ENCODE results near the gene NSMF. TPM values are rescaled to one million over a fixed set of nuclear protein-coding genes. Genes with fewer than 3 reads are reported as not detected.

Gene NSMF
- total and polyA plus RNA-seq, 2 of the 4 experiments (the other 2 are of a cell fraction): 7.7 to 40.9 TPM

- Histone ChIP-seq H2AK9ac (replicated peaks; ENCODE audit: low read depth, low read length, poor library complexity) (no peak overlapping the region), H4K20me1 (ENCODE audit: insufficient read depth, low read length) (peaks cover 6% of the 10 kb centered on the region; the same call in 1 of the 2 replicates), H2BK5ac (ENCODE audit: low read depth, low read length, poor library complexity, severe bottlenecking) (no peak overlapping the region), H3K14ac (replicated peaks; ENCODE audit: low read depth, low read length) (no peak overlapping the region), H3K9me1 (ENCODE audit: insufficient read depth, low read length) (no peaks in the 10 kb centered on the region; the same call in 1 of the 2 replicates), H3K27me3 (ENCODE audit: control insufficient read depth, insufficient read depth, low read length) (peaks cover 28% of the 10 kb centered on the region), H3K4me2 (ENCODE audit: low read depth, low read length) (no peak overlapping the region), H3K23ac (ENCODE audit: low read depth, low read length) (no peak overlapping the region), H4K8ac (ENCODE audit: low read depth in 2 of 2, low read length in 2 of 2) (no peak overlapping the region), H3K27ac (ENCODE audit: insufficient read depth, low read length) (no peak overlapping the region), H3K79me1 (ENCODE audit: low read depth in 1 of 2, low read length in 2 of 2) (no peaks in the 10 kb centered on the region), H2AFZ (replicated peaks; ENCODE audit: low read length, poor library complexity) (peak overlapping the region; percentile 51), H3K4me3 (ENCODE audit: insufficient read depth, low read depth, low read length) (no peak overlapping the region), H2BK120ac (ENCODE audit: low read depth, low read length) (no peak overlapping the region), H2AK5ac (ENCODE audit: low read depth, low read length) (no peak overlapping the region), H3K9me3 (ENCODE audit: control insufficient read depth, insufficient read depth, low read length) (peaks cover 4% of the 10 kb centered on the region; the same call in 1 of the 2 replicates), H3K56ac (ENCODE audit: extremely low read depth, insufficient read depth, low read length) (no peak overlapping the region), H2BK20ac (ENCODE audit: low read depth, low read length) (no peak overlapping the region), H2BK15ac (ENCODE audit: low read depth, low read length) (no peak overlapping the region), H3K4ac (ENCODE audit: low read depth, low read length) (no peak overlapping the region), H3K4me1 (ENCODE audit: control insufficient read depth, insufficient read depth, low read length) (peaks cover 2% of the 10 kb centered on the region; the same call in 1 of the 2 replicates), H3K9ac (ENCODE audit: low read depth, low read length) (no peak overlapping the region), H4K5ac (ENCODE audit: low read depth, low read length) (no peak overlapping the region), H4K91ac (ENCODE audit: insufficient read depth, low read depth, low read length) (no peak overlapping the region), H3K36me3 (ENCODE audit: control insufficient read depth, insufficient read depth, low read length) (no peaks in the 10 kb centered on the region), H3K18ac (ENCODE audit: low read depth, low read length) (no peak overlapping the region)
- intact Hi-C loops (cut with micrococcal nuclease): no loop called here
- POLR2A ChIA-PET (ENCODE audit: unreplicated experiment): no interaction called here
- no peak for DNase-seq
- in situ Hi-C loops (cut with MboI; ENCODE audit: low sequenced_read_pairs): no loop called here
- CTCF ChIA-PET: no interaction called here
- TF ChIP-seq MAFK (IDR thresholded peaks at IDR 0.05; ENCODE audit: low read depth, low read length): no peak
- TF ChIP-seq SMC3 (IDR thresholded peaks at IDR 0.05; ENCODE audit: low read depth, low read length): no peak
- TF ChIP-seq RFX5 (IDR thresholded peaks at IDR 0.05; ENCODE audit: low read depth, low read length): no peak
- TF ChIP-seq, protein P1, sequence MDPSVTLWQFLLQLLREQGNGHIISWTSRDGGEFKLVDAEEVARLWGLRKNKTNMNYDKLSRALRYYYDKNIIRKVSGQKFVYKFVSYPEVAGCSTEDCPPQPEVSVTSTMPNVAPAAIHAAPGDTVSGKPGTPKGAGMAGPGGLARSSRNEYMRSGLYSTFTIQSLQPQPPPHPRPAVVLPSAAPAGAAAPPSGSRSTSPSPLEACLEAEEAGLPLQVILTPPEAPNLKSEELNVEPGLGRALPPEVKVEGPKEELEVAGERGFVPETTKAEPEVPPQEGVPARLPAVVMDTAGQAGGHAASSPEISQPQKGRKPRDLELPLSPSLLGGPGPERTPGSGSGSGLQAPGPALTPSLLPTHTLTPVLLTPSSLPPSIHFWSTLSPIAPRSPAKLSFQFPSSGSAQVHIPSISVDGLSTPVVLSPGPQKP (IDR thresholded peaks at IDR 0.05; ENCODE audit: borderline replicate concordance, low read depth, low read length): no peak
- TF ChIP-seq, protein P2, sequence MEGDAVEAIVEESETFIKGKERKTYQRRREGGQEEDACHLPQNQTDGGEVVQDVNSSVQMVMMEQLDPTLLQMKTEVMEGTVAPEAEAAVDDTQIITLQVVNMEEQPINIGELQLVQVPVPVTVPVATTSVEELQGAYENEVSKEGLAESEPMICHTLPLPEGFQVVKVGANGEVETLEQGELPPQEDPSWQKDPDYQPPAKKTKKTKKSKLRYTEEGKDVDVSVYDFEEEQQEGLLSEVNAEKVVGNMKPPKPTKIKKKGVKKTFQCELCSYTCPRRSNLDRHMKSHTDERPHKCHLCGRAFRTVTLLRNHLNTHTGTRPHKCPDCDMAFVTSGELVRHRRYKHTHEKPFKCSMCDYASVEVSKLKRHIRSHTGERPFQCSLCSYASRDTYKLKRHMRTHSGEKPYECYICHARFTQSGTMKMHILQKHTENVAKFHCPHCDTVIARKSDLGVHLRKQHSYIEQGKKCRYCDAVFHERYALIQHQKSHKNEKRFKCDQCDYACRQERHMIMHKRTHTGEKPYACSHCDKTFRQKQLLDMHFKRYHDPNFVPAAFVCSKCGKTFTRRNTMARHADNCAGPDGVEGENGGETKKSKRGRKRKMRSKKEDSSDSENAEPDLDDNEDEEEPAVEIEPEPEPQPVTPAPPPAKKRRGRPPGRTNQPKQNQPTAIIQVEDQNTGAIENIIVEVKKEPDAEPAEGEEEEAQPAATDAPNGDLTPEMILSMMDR (conservative IDR thresholded peaks at IDR 0.05; ENCODE audit: low read depth, low read length): no peak
- TF ChIP-seq POLR2A (IDR thresholded peaks at IDR 0.05; ENCODE audit: low read depth, low read length): no peak
- TF ChIP-seq NFE2L2 (IDR thresholded peaks at IDR 0.05; ENCODE audit: low read depth, low read length): no peak
- TF ChIP-seq MAZ (IDR thresholded peaks at IDR 0.05; ENCODE audit: borderline replicate concordance, low read depth, low read length): no peak
- no peak for TF ChIP-seq CHD1 (IDR thresholded peaks at IDR 0.05; ENCODE audit: low read depth, low read length)
- TF ChIP-seq MXI1 (IDR thresholded peaks at IDR 0.05; ENCODE audit: borderline replicate concordance, low read depth, low read length): no peak
- TF ChIP-seq CEBPB (IDR thresholded peaks at IDR 0.05; ENCODE audit: low read depth, low read length): no peak
- no peak for TF ChIP-seq RCOR1 (IDR thresholded peaks at IDR 0.05; ENCODE audit: insufficient replicate concordance, low read length)
- TF ChIP-seq RAD21 (IDR thresholded peaks at IDR 0.05; ENCODE audit: low read length): no peak
- no peak for TF ChIP-seq BHLHE40 (IDR thresholded peaks at IDR 0.05; ENCODE audit: low read depth, low read length)
- TF ChIP-seq FOS (IDR thresholded peaks at IDR 0.05; ENCODE audit: low read depth, low read length): no peak
- TF ChIP-seq, protein P3, sequence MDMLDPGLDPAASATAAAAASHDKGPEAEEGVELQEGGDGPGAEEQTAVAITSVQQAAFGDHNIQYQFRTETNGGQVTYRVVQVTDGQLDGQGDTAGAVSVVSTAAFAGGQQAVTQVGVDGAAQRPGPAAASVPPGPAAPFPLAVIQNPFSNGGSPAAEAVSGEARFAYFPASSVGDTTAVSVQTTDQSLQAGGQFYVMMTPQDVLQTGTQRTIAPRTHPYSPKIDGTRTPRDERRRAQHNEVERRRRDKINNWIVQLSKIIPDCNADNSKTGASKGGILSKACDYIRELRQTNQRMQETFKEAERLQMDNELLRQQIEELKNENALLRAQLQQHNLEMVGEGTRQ (IDR thresholded peaks at IDR 0.05; ENCODE audit: low read depth, low read length): no peak
- dilution Hi-C loops (cut with HindIII; ENCODE audit: low sequenced_read_pairs, unreplicated experiment): no loop called here
- no TSS peak for BruUV-seq (replicated peaks)
- 100% methylated on average over 1 of the region's 6 CpGs; no CpG with 5 or more reads in 1 of the 2 experiments for WGBS, 2 experiments (ENCODE audit: extremely low coverage in 2 of 2, insufficient read length in 1 of 2)
- no peak for ATAC-seq (ENCODE audit: low read depth)
Observed at GRCh38 chr9:137488906-137489305, 29.8 kb upstream of the NSMF start.

All from IMR-90 (cell line).